DOHH2 (cell line): ENCODE data around the gene ZDHHC5.

ENCODE experiments used
- H3F3A ChIP-seq: fragments of 200-600 bp; sonication (generic), shearing (Covaris generic); 2 replicates; pipeline ENCODE4 v1.6.0; 2016; ENCODE audit warnings: antibody characterized with exemption, mild to moderate bottlenecking; ENCODE audit not compliant: control insufficient read depth, insufficient read depth
- H3K27ac ChIP-seq: fragments of 200-600 bp; sonication (generic); 2 replicates; pipeline ENCODE4 v1.5.1; 2014; ENCODE audit warnings: low read depth, mild to moderate bottlenecking, low read length, moderate library complexity
- H3K27me3 ChIP-seq: fragments of 200-600 bp; sonication (generic); 2 replicates; pipeline ENCODE4 v1.6.1; 2014; ENCODE audit warnings: mild to moderate bottlenecking, low read length, mixed read lengths; ENCODE audit not compliant: control insufficient read depth
- H3K36me3 ChIP-seq: fragments of 200-600 bp; sonication (generic); 2 replicates; pipeline ENCODE4 v1.6.1; 2014; ENCODE audit warnings: mild to moderate bottlenecking, low read length, moderate library complexity, mixed read lengths; ENCODE audit not compliant: control insufficient read depth
- H3K4me1 ChIP-seq: fragments of 200-600 bp; sonication (generic); 2 replicates; pipeline ENCODE4 v1.6.1; 2014; ENCODE audit warnings: mild to moderate bottlenecking, low read length, mixed read lengths; ENCODE audit not compliant: control insufficient read depth
- H3K4me2 ChIP-seq: fragments of 200-600 bp; sonication (generic); 2 replicates; pipeline ENCODE4 v1.6.0; 2014; ENCODE audit warnings: mild to moderate bottlenecking, low read length, moderate library complexity
- H3K4me3 ChIP-seq: fragments of 200-600 bp; sonication (generic); 2 replicates; pipeline ENCODE4 v1.5.1; 2014; ENCODE audit warnings: mild to moderate bottlenecking, low read length, mixed read lengths
- H3K79me2 ChIP-seq: fragments of 200-600 bp; sonication (generic); 2 replicates; pipeline ENCODE4 v1.6.1; 2014; ENCODE audit warnings: mild to moderate bottlenecking, low read length, mixed read lengths; ENCODE audit not compliant: control insufficient read depth
- H3K9me2 ChIP-seq: fragments of 200-600 bp; sonication (generic); replicated peaks from 2 replicates; pipeline ENCODE4 v1.6.1; 2014; ENCODE audit warnings: mild to moderate bottlenecking, low read length, mixed read lengths; ENCODE audit not compliant: control insufficient read depth
- H3K9me3 ChIP-seq: fragments of 200-600 bp; sonication (generic); 2 replicates; pipeline ENCODE4 v1.6.1; 2014; ENCODE audit warnings: antibody characterized with exemption, low read length, mixed read lengths; ENCODE audit not compliant: control insufficient read depth, insufficient read depth
- H4K20me1 ChIP-seq: fragments of 200-600 bp; sonication (generic); 2 replicates; pipeline ENCODE4 v1.6.0; 2014; ENCODE audit warnings: low read depth, mild to moderate bottlenecking, antibody characterized with exemption, low read length, moderate library complexity; ENCODE audit not compliant: control insufficient read depth, insufficient read depth
- EZH2phosphoT487 ChIP-seq: fragments of 200-600 bp; sonication (generic); IDR thresholded peaks from 2 replicates; pipeline ENCODE4 v1.6.1; 2017; ENCODE audit warnings: borderline replicate concordance, mild to moderate bottlenecking, antibody characterized with exemption, low read length, moderate library complexity, mixed read lengths
- TF ChIP-seq, protein P1 (sequence below): fragments of 200-600 bp; sonication (generic); IDR thresholded peaks from one replicate; pipeline ENCODE4 v1.5.1; 2014; ENCODE audit warnings: antibody characterized with exemption, mild to moderate bottlenecking, low read depth, low read length; ENCODE audit not compliant: poor library complexity, severe bottlenecking

ZDHHC5 gene

DNA sequence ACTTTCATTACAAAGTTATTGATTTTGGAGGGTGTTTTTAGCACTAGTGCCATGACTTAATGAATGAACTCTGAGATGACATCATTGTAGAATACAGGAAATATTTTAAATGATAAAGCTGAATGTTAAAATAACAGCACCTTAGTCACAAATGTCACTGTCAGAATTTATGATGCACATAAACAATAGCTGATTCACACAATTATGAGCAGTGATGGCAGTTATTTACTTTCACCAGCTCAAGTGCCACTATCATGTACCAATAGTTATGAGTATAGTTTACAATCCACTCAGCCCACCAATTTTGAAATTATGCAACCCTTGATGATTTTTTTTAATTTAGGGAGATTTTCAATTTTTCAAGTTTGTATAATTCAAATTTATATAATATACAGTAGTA lies 47.4 kb upstream of the ZDHHC5 start:
- Histone ChIP-seq H3K4me2 (no peak overlapping the region), H3K9me2 (no peaks in the 10 kb centered on the region), H3K4me1 (no peaks in the 10 kb centered on the region), H3K27me3 (peaks cover under 1% of the 10 kb centered on the region), H3K27ac (no peak overlapping the region), H3K36me3 (no peaks in the 10 kb centered on the region), H4K20me1 (no peaks in the 10 kb centered on the region), H3K79me2 (no peaks in the 10 kb centered on the region), H3K9me3 (peaks cover 13% of the 10 kb centered on the region), H3K4me3 (no peak overlapping the region), H3F3A (no peaks in the 10 kb centered on the region)
- no peak for TF ChIP-seq EZH2phosphoT487
- TF ChIP-seq, protein P1, sequence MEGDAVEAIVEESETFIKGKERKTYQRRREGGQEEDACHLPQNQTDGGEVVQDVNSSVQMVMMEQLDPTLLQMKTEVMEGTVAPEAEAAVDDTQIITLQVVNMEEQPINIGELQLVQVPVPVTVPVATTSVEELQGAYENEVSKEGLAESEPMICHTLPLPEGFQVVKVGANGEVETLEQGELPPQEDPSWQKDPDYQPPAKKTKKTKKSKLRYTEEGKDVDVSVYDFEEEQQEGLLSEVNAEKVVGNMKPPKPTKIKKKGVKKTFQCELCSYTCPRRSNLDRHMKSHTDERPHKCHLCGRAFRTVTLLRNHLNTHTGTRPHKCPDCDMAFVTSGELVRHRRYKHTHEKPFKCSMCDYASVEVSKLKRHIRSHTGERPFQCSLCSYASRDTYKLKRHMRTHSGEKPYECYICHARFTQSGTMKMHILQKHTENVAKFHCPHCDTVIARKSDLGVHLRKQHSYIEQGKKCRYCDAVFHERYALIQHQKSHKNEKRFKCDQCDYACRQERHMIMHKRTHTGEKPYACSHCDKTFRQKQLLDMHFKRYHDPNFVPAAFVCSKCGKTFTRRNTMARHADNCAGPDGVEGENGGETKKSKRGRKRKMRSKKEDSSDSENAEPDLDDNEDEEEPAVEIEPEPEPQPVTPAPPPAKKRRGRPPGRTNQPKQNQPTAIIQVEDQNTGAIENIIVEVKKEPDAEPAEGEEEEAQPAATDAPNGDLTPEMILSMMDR, result no peak

DNA sequence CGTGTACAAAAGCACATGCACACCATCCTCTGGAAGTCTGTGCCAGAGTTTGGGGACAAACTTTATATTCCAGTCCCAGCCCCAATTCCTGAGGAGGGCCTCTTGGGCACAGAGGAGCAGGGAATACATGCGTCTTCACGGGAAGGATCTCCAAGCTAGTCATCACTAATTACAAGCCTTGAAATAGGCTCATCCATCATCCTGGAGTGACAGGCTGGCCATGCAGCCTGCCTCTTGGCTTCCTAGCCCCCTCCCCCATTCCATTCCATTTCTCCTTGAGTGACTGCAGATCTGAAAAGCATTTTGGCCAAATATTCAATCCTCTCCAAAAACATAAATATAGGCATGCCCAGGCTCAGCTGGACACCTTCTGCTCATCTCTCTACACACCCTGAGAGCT lies 45.7 kb upstream of the ZDHHC5 start:
- Histone ChIP-seq H4K20me1 (no peaks in the 10 kb centered on the region), H3K27me3 (no peaks in the 10 kb centered on the region), H3K9me3 (peaks cover 13% of the 10 kb centered on the region), H3K79me2 (no peaks in the 10 kb centered on the region), H3K9me2 (no peaks in the 10 kb centered on the region), H3K27ac (no peak overlapping the region), H3K36me3 (no peaks in the 10 kb centered on the region), H3K4me2 (no peak overlapping the region), H3K4me3 (no peak overlapping the region), H3K4me1 (no peaks in the 10 kb centered on the region), H3F3A (no peaks in the 10 kb centered on the region)
- TF ChIP-seq, protein P1, result no peak
- TF ChIP-seq EZH2phosphoT487, result no peak

DNA sequence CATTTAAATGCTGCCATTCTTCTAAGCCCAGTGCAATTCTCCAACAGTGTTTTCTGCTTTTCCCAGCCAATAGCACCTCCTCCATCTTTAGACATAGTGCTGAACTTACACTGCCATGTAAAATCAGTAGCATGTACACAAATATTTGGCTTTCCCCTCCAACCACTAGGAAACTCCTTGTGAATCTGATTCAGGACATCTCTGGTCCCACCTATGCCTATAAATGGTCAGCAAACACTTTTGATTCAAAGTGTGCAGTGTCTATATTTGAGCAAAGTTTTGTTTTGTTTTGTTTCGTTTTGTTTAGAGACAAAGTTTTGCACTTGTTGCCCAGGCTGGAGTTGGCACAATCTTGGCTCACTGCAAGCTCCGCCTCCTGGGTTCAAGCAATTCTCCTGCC lies 43.0 kb upstream of the ZDHHC5 start:
- Histone ChIP-seq H3K9me3 (peaks cover 5% of the 10 kb centered on the region), H4K20me1 (no peaks in the 10 kb centered on the region), H3F3A (no peaks in the 10 kb centered on the region), H3K4me3 (no peak overlapping the region), H3K4me2 (no peak overlapping the region), H3K4me1 (no peaks in the 10 kb centered on the region), H3K27ac (no peak overlapping the region), H3K79me2 (no peaks in the 10 kb centered on the region), H3K36me3 (no peaks in the 10 kb centered on the region), H3K27me3 (no peaks in the 10 kb centered on the region), H3K9me2 (no peaks in the 10 kb centered on the region)
- no peak for TF ChIP-seq EZH2phosphoT487
- TF ChIP-seq, protein P1, result no peak

DNA sequence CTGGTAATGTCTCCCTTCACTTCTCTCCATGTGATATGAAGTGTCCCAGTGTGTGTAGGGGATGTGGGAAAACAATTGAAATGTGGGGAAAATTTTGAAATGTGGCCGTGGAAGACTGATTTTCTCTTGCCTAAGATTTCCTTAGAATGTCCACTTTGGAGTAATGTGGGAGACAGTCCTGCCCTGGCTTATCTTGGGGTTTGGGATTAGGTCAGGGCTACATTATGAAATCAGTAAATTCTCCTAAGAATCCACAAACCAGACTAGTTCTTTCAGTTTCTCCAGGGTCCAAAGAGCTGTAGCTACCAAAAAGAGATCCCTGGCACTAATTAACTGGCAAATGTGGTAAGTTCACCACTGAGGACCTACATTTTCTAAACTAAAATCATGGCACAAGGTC lies 41.0 kb upstream of the ZDHHC5 start:
- no peaks in the 10 kb centered on the region for H3K9me2 ChIP-seq
- H3K4me2 ChIP-seq, result no peak overlapping the region
- TF ChIP-seq EZH2phosphoT487, result no peak
- TF ChIP-seq, protein P1, result no peak
- no peaks in the 10 kb centered on the region for H3K9me3 ChIP-seq
- no peaks in the 10 kb centered on the region for H3K4me1 ChIP-seq
- no peaks in the 10 kb centered on the region for H3K36me3 ChIP-seq
- no peaks in the 10 kb centered on the region for H3F3A ChIP-seq
- H3K4me3 ChIP-seq, result no peak overlapping the region
- no peak overlapping the region for H3K27ac ChIP-seq
- H4K20me1 ChIP-seq, result no peaks in the 10 kb centered on the region
- H3K27me3 ChIP-seq, result no peaks in the 10 kb centered on the region
- H3K79me2 ChIP-seq, result no peaks in the 10 kb centered on the region
